IPS-18c (cell line): ENCODE data around the gene KIAA1958.
"Not testable (repeated sequence)": the region's sequence is repeated elsewhere in the genome, so short reads cannot be mapped to it uniquely, and the experiment has no call there.

Experiments used
- H3K4me3 ChIP-seq: 2 replicates; pipeline ENCODE4 v1.7.0; 2013; ENCODE audit warnings: low read depth, mild to moderate bottlenecking, low read length, moderate library complexity; ENCODE audit not compliant: insufficient read depth
- H3K9me3 ChIP-seq: one replicate; pipeline ENCODE4 v1.6.1; 2013; ENCODE audit warnings: mild to moderate bottlenecking, low read length, moderate library complexity; ENCODE audit not compliant: control insufficient read depth, insufficient read depth

The KIAA1958 gene

GRCh38 chr9:112558978-112559377 lies 72.4 kb downstream of the KIAA1958 start:
- no peak overlapping the region for H3K4me3 ChIP-seq

DNA sequence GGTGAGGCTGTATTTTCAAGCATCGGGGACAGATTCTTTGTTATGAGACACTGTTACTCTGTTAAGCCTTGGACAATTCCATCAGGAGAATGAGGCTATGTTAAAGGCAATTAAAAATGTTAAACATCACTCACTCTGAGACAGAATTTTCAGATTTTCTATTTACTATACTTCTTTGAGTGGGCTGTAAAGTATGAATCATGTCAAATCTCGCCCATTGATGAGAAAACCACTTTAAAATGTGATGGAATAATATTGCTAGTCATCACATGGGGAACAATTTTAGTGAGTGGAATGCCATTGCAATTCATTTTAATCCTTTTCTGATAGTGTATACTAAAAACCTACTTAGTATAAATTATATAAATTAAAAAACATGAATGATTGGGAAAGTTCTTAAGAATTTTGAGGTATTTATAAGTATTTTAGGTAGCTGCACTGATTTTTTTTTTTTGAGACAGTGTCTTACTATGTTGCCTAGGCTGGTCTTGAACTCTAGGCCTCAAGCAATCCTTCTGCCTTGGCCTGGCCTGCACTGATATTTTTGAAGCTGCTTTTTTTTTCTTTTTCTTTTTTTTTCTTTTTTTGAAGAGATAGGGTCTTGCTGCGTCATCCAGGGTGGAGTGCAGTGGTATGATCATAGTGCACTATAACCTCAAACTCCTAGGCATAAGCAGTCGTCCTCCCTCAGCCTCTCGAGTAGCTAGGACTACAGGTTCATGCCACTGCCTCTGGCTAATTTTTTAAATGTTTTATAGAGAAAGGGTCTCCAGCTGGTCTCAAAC lies 73.2 kb downstream of the KIAA1958 start:
- H3K4me3 ChIP-seq, result no peak overlapping the region

More at GRCh38 chr9:112558978-112559377, 72.4 kb downstream of the KIAA1958 start:
- no peaks in the 10 kb centered on the region for H3K9me3 ChIP-seq

GRCh38 chr9:112562235-112562958 lies 75.8 kb downstream of the KIAA1958 start:
- no peak overlapping the region for H3K4me3 ChIP-seq
- H3K9me3 ChIP-seq, result no peaks in the 10 kb centered on the region

More for the DNA sequence above, 73.2 kb downstream of the KIAA1958 start:
- no peaks in the 10 kb centered on the region for H3K9me3 ChIP-seq

DNA sequence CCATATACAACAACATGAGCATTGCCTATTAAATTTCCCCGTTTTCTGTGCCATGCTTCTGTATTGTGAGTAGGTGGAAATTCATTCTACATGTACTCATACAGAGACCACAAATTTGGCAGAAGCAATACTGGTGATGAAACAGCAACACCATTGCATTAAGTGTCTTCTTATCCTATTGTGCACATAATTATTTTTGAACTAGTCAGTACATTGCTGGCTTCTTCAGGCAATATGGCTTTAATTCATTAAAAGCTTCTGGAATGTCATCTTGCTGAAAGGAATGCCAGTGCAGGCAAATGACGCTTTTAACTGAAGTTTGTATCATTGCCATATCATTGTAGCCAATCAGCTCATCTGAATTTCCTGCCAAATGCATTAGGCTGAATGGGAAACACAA lies 82.6 kb downstream of the KIAA1958 start:
- Histone ChIP-seq H3K9me3 (no peaks in the 10 kb centered on the region), H3K4me3 (no peak overlapping the region)

DNA sequence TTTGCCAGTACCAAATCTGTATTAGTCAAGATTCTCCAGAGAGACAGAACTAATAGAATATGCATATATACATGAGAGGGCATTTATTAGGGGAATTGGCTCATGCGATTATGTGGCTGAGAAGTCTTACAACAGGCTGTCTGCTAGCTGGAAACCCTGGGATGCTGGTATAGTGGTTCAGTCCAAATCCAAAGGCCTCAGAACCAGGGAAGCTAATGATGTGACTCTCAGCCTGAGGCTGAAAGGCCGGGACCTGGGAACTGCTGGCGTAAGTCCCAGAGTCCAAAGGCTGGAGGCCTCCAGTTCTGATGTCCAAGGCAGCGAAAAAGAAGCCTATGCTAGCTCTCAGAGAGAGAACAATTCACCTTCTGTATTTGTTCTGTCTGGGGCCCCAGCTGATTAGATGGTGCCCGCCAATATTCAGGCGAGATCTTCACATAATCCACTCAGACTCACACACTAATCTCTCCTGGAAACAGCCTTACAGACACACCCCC lies 84.1 kb downstream of the KIAA1958 start:
- H3K4me3 ChIP-seq, result no peak overlapping the region

GRCh38 chr9:112571624-112572355 lies 85.2 kb downstream of the KIAA1958 start:
- H3K4me3 ChIP-seq, result no peak overlapping the region
- peaks cover 2% of the 10 kb centered on the region for H3K9me3 ChIP-seq

More for the DNA sequence above, 84.1 kb downstream of the KIAA1958 start:
- H3K9me3 ChIP-seq, result peaks cover 2% of the 10 kb centered on the region

DNA sequence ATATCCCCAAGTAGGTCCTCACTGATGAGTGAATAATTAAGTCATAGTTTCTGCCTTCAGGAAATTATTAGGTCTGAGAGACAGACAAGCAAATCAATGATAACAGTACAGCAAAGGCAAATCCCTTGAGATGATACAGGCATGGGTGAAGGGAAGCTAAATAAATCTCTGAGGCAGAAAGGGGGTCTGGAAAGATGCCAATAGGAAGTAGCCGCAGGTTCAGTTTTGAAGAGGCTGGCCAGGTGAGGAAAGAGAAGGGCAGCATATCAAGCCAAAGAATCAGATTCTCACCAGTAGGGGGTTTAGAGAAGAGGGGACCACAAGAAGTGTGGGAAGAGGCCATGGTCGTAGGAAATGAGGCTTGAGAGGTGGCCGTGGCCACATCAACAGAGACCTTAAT lies 85.8 kb downstream of the KIAA1958 start:
- no peak overlapping the region for H3K4me3 ChIP-seq
- peaks cover 2% of the 10 kb centered on the region for H3K9me3 ChIP-seq

- H3K9me3 ChIP-seq, result peaks cover 2% of the 10 kb centered on the region
- H3K4me3 ChIP-seq, result no peak overlapping the region
Measured at GRCh38 chr9:112574008-112574407, 87.4 kb downstream of the KIAA1958 start.

- peaks cover 2% of the 10 kb centered on the region for H3K9me3 ChIP-seq
- H3K4me3 ChIP-seq, result no peak overlapping the region
Measured at GRCh38 chr9:112575107-112575506, 88.5 kb downstream of the KIAA1958 start.

- no peak overlapping the region for H3K4me3 ChIP-seq
- no peaks in the 10 kb centered on the region for H3K9me3 ChIP-seq
Measured at GRCh38 chr9:112581469-112582176, 95.0 kb downstream of the KIAA1958 start.

DNA sequence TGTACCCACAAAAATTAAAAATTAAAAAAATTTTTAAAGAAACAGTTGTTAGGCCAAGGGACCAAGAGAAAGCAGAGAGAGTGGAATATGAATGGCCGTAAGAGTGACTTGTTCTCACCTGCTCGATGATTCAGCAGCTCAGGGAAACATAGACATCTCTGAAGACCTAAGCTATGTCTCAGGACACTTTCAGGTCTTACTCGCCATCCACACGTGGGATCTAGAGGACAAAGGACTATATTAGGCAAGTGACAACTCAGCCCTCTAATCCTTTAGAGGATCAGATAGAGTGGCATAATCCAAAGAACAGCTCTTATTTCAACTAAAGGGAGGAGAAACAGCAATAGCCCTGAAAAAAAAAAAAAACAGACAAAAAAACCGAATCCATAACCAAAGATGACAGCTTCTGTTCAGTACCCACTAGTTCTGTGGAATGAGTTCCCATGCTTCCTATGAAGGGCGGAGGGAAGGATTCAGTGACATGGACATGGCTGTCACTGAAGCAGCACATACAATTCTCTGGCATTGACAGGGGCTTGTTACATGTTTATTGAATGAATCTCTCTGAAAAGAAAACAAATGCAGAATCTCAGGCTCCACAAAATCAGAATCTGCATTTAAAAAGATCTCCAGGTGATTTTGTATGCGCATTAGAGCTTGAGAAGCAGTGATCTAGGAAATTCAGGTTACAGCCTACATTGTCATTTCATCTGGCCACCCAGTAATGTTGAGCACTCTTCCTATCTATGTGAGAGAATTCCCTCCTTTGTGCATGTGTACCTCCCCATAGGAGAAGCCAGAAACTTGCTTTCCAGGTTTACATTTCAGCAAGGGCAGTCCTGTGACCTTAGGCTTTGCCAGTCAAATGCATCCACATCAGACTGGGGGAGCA lies 96.0 kb downstream of the KIAA1958 start:
- H3K4me3 ChIP-seq, result no peak overlapping the region
- H3K9me3 ChIP-seq, result no peaks in the 10 kb centered on the region

- Histone ChIP-seq H3K9me3 (no peaks in the 10 kb centered on the region), H3K4me3 (no peak overlapping the region)
Measured at GRCh38 chr9:112586599-112587155, 100.0 kb downstream of the KIAA1958 start.

DNA sequence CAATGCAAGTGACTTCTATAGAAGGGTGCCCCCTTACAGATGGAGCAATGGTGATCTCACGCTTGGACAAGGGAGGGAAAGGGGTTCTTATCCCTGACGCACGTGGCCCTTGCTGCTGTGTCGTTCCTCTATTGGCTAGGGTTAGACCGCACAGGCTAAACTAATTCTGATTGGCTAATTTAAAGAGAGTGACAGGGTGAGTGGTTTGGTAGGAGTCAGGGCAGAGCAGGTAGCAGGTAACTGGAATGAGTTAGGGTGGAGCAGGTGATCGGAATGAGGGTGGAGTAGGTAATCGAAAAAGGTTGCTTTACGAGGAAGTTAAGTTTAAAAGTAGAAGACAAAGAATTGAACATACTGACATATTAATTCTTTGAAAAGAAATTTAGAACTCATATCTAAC lies 105.2 kb downstream of the KIAA1958 start:
- not testable (repeated sequence) for H3K4me3 ChIP-seq, H3K9me3 ChIP-seq

DNA sequence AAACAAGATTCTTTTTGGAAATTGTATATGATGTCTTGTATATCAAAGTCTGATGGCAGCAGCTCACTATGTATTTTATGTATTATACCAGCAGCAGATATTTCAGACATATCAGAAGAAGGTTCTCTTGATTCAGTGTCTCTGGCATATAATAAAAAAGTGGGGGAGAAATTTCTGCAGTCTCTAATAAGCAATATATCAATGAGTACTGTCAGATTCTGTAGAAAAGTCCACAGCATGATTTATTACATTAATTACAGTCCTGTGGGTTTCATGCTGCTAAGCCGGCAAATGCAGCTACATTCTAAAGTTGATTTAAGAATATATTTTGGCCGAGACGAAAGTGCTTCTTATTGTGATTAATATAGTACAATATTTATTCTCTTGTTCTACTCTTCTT lies 113.1 kb downstream of the KIAA1958 start:
- Histone ChIP-seq H3K4me3 (no peak overlapping the region), H3K9me3 (no peaks in the 10 kb centered on the region)

- Histone ChIP-seq H3K9me3 (no peaks in the 10 kb centered on the region), H3K4me3 (no peak overlapping the region)
Measured at GRCh38 chr9:112601636-112602035, 115.0 kb downstream of the KIAA1958 start.

GRCh38 chr9:112604790-112605189 lies 118.2 kb downstream of the KIAA1958 start:
- H3K9me3 ChIP-seq, result no peaks in the 10 kb centered on the region
- no peak overlapping the region for H3K4me3 ChIP-seq
